Measurements from ENCODE around the gene CBR3. TPM values are rescaled to one million over a fixed set of nuclear protein-coding genes. Genes with fewer than 3 reads are reported as not detected.

Gene CBR3
- total and polyA plus RNA-seq, 2 of the 4 experiments (the other 2 are of a cell fraction) = 13.4 to 15.4 TPM

- in situ Hi-C loops (cut with MboI; ENCODE audit: low sequenced_read_pairs) (no loop called here), intact Hi-C loops (cut with micrococcal nuclease) (no loop called here), dilution Hi-C loops (cut with HindIII; ENCODE audit: low sequenced_read_pairs, unreplicated experiment) (no loop called here)
- Histone ChIP-seq H2BK120ac (ENCODE audit: low read depth, low read length) (no peak overlapping the region), H3K36me3 (ENCODE audit: control insufficient read depth, insufficient read depth, low read length) (no peaks in the 10 kb centered on the region; the same call in 1 of the 2 replicates), H3K23ac (ENCODE audit: low read depth, low read length) (no peak overlapping the region), H3K79me1 (ENCODE audit: low read depth in 1 of 2, low read length in 2 of 2) (peaks cover 5 to 22% of the 10 kb centered on the region in 2 experiments; a peak in 3 of 4 replicates), H3K56ac (ENCODE audit: extremely low read depth, insufficient read depth, low read length) (no peak overlapping the region), H2BK20ac (ENCODE audit: low read depth, low read length) (no peak overlapping the region), H3K4me1 (ENCODE audit: control insufficient read depth, insufficient read depth, low read length) (no peaks in the 10 kb centered on the region), H2BK5ac (ENCODE audit: low read depth, low read length, poor library complexity, severe bottlenecking) (no peak overlapping the region), H3K9me1 (ENCODE audit: insufficient read depth, low read length) (peaks cover 3% of the 10 kb centered on the region; the same call in 1 of the 2 replicates), H3K4me3 (ENCODE audit: insufficient read depth, low read depth, low read length) (no peak overlapping the region), H4K20me1 (ENCODE audit: insufficient read depth, low read length) (no peaks in the 10 kb centered on the region), H3K27me3 (ENCODE audit: control insufficient read depth, insufficient read depth, low read length) (no peaks in the 10 kb centered on the region), H2AK9ac (replicated peaks; ENCODE audit: low read depth, low read length, poor library complexity) (no peak overlapping the region), H3K9me3 (ENCODE audit: control insufficient read depth, insufficient read depth, low read length) (no peaks in the 10 kb centered on the region), H3K14ac (replicated peaks; ENCODE audit: low read depth, low read length) (no peak overlapping the region), H4K8ac (ENCODE audit: low read depth in 2 of 2, low read length in 2 of 2) (no peak overlapping the region), H2BK15ac (ENCODE audit: low read depth, low read length) (no peak overlapping the region), H4K91ac (ENCODE audit: insufficient read depth, low read depth, low read length) (no peak overlapping the region), H3K4me2 (ENCODE audit: low read depth, low read length) (no peak overlapping the region), H3K27ac (ENCODE audit: insufficient read depth, low read length) (no peak overlapping the region), H3K9ac (ENCODE audit: low read depth, low read length) (no peak overlapping the region), H3K18ac (ENCODE audit: low read depth, low read length) (no peak overlapping the region), H3K4ac (ENCODE audit: low read depth, low read length) (no peak overlapping the region), H4K5ac (ENCODE audit: low read depth, low read length) (no peak overlapping the region), H2AK5ac (ENCODE audit: low read depth, low read length) (no peak overlapping the region), H2AFZ (replicated peaks; ENCODE audit: low read length, poor library complexity) (no peak overlapping the region)
- CTCF ChIA-PET = no interaction called here
- BruUV-seq (replicated peaks) = no TSS peak
- WGBS, 2 experiments (ENCODE audit: extremely low coverage in 2 of 2, insufficient read length in 1 of 2) = no CpG with 5 or more reads among the region's 1 CpG
- POLR2A ChIA-PET (ENCODE audit: unreplicated experiment) = no interaction called here
- ATAC-seq (ENCODE audit: low read depth) (no peak), DNase-seq (no peak)
- no peak for TF ChIP-seq CEBPB (IDR thresholded peaks at IDR 0.05; ENCODE audit: low read depth, low read length)
- no peak for TF ChIP-seq RCOR1 (IDR thresholded peaks at IDR 0.05; ENCODE audit: insufficient replicate concordance, low read length)
- no peak for TF ChIP-seq POLR2A (IDR thresholded peaks at IDR 0.05; ENCODE audit: low read depth, low read length)
- no peak for TF ChIP-seq RAD21 (IDR thresholded peaks at IDR 0.05; ENCODE audit: low read length)
- TF ChIP-seq CTCF (conservative IDR thresholded peaks at IDR 0.05; ENCODE audit: low read depth, low read length) = no peak
- no peak for TF ChIP-seq ELK1 (IDR thresholded peaks at IDR 0.05; ENCODE audit: borderline replicate concordance, low read depth, low read length)
- no peak for TF ChIP-seq MXI1 (IDR thresholded peaks at IDR 0.05; ENCODE audit: borderline replicate concordance, low read depth, low read length)
Observed at GRCh38 chr21:36195613-36196012, 60.7 kb downstream of the CBR3 start.

Other genes starting within 250 kb of the CBR3 start
- 7.5 and 9.5 TPM in 2 replicates for gene SETD4, start 74.6 kb upstream of the CBR3 start, total RNA-seq (2012; rRNA removed)
- gene SETD4, start 74.6 kb upstream of the CBR3 start, polyA plus RNA-seq (2012; rRNA removed) = 7.7 and 11.4 TPM in 2 replicates
- gene CBR1, start 65.1 kb upstream of the CBR3 start, total RNA-seq (2012; rRNA removed) = 110 and 222 TPM in 2 replicates
- 122 and 166 TPM in 2 replicates for gene CBR1, start 65.1 kb upstream of the CBR3 start, polyA plus RNA-seq (2012; rRNA removed)
- 7.5 and 8.8 TPM in 2 replicates for gene DOP1B, start 21.7 kb downstream of the CBR3 start, total RNA-seq (2012; rRNA removed)
- gene DOP1B, start 21.7 kb downstream of the CBR3 start, polyA plus RNA-seq (2012; rRNA removed) = 12.2 and 13.0 TPM in 2 replicates
- gene MORC3, start 185.1 kb downstream of the CBR3 start, total RNA-seq (2012; rRNA removed) = 23.5 and 39.4 TPM in 2 replicates
- 11.1 and 14.0 TPM in 2 replicates for gene MORC3, start 185.1 kb downstream of the CBR3 start, polyA plus RNA-seq (2012; rRNA removed)